GM13976 (cell line): Measurements from ENCODE around the gene NKAPD1.
A peak's percentile ranks its signal among the peaks of the same experiment; 100 is the strongest.
"Not testable (repeated sequence)": the region's sequence is repeated elsewhere in the genome, so short reads cannot be mapped to it uniquely, and the experiment has no call there.

ENCODE experiments used
- DNase-seq: peaks from one replicate; pipeline ENCODE4 v3.0.0; 2012; ENCODE audit warnings: low spot score
- in situ Hi-C: fragments of 300-500 bp; cut with MboI; formaldehyde crosslinking; loops from one replicate; pipeline ENCODE4 v1.12.0; 2022; ENCODE audit warnings: low sequenced_read_pairs, mixed read lengths, inconsistent platforms; ENCODE audit not compliant: unreplicated experiment
- TF ChIP-seq, protein P1 (sequence below): IDR thresholded peaks from 2 replicates; pipeline ENCODE4 v1.5.1; 2012; ENCODE audit warnings: borderline replicate concordance, mild to moderate bottlenecking; ENCODE audit not compliant: insufficient read depth; ENCODE audit errors: extremely low read depth, missing control alignments, control extremely low read depth

Gene NKAPD1

DNA sequence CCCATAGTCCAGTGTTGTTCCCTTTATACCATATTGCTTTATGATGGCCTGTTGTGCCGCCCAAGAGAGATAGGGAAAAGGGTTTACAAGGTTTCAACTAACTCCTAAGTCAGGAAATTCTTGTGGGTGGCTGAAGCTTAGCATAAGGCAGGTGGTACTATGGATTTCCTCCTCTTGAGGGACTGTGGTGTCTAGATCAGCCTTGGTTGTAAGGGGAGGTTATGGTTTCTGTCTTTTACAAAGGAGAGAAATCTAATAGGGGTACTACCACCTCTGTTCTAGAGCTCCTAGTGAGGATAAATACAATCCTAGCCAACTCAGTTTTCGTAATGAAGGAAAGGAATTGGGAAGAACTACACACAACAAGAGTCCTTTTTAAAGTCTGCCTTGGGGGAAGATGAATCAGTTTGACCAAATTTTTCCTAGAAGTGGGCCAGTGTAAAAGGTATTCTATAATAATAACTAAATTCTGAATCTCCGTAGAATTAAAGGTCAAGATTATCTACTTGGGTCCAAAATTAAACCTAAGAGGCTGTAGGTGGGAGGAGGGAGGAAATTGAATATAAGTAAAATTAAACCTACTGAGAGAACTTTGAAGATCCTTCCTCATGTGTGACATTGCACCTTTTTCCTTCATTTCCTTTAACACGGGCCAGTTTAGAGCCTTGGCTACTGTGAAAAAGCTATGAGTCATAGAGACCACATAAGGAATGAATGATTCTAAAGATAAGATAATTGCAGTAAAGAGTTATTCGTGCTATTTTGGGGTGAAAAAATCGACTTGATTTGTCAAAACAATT is 31.7 kb upstream of the NKAPD1 start:
- DNase-seq: no peak
- TF ChIP-seq, protein P1, sequence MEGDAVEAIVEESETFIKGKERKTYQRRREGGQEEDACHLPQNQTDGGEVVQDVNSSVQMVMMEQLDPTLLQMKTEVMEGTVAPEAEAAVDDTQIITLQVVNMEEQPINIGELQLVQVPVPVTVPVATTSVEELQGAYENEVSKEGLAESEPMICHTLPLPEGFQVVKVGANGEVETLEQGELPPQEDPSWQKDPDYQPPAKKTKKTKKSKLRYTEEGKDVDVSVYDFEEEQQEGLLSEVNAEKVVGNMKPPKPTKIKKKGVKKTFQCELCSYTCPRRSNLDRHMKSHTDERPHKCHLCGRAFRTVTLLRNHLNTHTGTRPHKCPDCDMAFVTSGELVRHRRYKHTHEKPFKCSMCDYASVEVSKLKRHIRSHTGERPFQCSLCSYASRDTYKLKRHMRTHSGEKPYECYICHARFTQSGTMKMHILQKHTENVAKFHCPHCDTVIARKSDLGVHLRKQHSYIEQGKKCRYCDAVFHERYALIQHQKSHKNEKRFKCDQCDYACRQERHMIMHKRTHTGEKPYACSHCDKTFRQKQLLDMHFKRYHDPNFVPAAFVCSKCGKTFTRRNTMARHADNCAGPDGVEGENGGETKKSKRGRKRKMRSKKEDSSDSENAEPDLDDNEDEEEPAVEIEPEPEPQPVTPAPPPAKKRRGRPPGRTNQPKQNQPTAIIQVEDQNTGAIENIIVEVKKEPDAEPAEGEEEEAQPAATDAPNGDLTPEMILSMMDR: no peak
- in situ Hi-C loops: no loop called here

DNA sequence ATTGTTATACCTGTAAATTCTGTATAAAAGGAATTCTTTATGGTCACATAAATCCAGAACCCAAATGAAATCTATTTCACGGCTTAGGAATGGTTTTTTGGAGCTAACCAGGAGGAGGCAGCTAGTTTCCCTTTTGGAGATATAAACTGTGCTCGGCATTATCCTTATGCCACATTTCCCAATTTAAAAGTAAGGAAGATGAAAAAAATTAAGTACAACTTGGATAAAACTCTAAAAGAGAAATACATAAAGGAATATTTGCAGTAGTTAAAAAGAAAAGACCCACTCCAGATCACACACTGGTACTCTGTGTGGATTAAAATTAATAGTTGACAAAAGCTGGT is 31.2 kb upstream of the NKAPD1 start:
- in situ Hi-C loops: no loop called here
- no peak for DNase-seq
- TF ChIP-seq, protein P1: no peak

DNA sequence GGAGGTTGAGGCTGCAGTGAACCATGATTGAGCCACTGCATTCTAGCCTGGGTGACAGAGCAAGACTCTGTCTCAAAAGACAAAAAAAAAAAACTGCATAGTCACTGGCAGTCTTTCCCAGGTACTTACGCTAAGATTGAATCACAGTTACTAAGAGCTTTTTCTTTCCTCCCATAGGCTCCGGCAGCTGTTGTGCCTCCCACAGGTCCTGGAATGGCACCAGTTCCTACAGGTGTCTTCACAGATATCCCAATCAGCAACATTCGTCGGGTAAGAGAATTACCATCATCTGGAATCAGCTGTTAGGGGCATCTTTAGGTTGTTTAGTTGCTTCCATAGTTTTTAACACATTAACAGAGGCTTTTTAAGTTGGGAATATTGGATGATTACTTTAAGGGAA is 29.1 kb upstream of the NKAPD1 start:
- in situ Hi-C loops: no loop called here
- no peak for DNase-seq
- TF ChIP-seq, protein P1: no peak

DNA sequence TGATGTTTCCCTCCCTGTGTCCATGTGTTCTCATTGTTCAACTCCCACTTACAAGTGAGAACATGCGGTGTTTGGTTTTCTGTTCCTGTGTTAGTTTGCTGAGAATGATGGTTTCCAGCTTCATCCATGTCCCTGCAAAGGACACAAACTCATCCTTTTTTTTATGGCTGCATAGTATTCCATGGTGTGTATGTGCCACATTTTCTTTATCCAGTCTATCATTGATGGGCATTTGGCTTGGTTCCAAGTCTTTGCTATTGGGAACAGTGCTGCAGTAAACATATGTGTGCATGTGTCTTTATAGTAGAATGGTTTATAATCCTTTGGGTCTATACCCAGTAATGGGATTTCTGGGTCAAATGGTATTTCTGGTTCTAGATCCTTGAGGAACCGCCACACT is 27.5 kb upstream of the NKAPD1 start:
- in situ Hi-C loops, DNase-seq: not testable (repeated sequence)

DNA sequence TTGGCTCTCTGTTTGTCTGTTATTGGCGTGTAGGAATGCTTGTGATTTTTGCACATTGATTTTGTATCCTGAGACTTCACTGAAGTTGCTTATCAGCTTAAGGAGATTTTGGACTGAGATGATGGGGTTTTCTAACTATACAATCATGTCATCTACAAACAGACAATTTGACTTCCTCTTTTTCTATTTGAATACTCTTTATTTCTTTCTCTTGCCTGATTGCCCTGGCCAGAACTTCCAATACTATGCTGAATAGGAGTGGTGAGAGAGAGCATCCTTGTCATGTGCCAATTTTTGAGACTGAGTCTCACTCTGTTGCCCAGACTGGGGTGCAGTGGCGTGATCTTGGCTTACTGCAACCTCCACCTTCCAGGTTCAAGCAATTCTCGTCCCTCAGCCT is 25.8 kb upstream of the NKAPD1 start:
- in situ Hi-C loops, DNase-seq: not testable (repeated sequence)

DNA sequence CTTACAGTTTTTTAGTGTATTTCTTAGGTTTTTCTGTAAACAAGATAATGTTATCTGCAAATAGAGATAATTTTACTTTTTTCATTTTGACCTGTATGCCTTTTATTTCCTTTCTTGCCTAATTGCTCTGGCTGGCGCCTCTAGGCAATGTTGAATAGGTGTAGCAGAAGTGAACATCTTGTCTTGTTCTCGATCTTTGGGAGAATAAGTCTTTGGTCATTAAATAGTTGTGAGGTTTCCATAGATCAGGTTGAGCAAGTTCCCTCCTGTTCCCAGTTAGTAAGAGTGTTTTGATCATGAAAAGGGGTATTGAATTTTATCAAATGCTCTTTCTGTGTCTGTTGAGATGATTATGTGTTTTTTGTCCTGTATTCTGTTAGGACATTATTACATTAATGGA is 24.3 kb upstream of the NKAPD1 start:
- in situ Hi-C loops: no loop called here
- TF ChIP-seq, protein P1: no peak
- DNase-seq: no peak

DNA sequence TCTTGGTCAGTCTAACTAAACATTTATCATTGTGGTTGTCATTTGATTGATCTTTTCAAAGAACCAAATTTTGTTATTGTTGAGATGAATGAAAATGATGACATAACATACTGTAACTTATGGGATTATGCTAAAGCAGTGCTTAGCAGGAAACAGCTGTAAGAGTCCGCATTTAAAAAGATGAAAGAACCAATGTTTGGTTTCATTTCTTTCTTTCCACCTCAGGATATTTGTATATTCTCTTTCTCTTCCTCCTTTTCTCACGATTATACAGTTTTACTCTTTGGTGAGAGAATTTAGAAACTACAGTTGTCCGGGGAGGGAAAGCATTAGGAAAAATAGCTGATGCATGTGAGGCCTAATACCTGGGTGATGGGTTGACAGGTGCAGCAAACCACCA is 23.4 kb upstream of the NKAPD1 start:
- DNase-seq: peak; percentile 41
- in situ Hi-C loops: no loop called here
- TF ChIP-seq, protein P1: no peak

DNA sequence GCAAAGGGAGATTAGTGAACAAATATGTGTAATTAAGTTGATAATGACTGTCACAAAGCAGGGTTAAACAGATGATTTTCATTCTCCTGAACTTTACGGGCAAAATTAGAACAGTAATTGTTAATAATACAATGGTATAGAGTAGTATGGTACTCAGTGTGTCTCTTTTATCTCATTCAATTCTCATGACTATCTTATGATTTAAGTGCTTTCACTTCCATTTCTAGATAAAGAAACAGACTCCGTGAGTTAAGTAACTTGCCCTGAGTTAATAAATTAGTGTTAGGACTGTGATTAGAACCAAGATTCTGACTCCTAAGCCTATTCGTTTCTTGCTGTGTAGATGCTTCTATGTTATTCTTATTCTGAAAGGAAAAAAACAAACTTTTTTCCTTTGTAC is 22.3 kb upstream of the NKAPD1 start:
- TF ChIP-seq, protein P1: no peak
- in situ Hi-C loops: no loop called here
- DNase-seq: peak; percentile 21
